Epithelial cell of proximal tubule (primary cell): ENCODE measurements around the gene UNC13B. TPM values are rescaled to one million over a fixed set of nuclear protein-coding genes. Genes with fewer than 3 reads are reported as not detected.

Experiments used
- DNase-seq: peaks from one replicate; pipeline ENCODE4 v3.0.0-alpha.2; 2011; ENCODE audit warnings: low read depth
- H3K4me3 ChIP-seq: 2 replicates; pipeline ENCODE4 v1.5.1; 2011; ENCODE audit warnings: low read depth, mild to moderate bottlenecking, low read length
- CTCF ChIP-seq: conservative IDR thresholded peaks from 2 replicates; pipeline ENCODE4 v1.5.1; 2012; ENCODE audit warnings: low read depth, mild to moderate bottlenecking, low read length
- total RNA-seq: library from RNA; depleted of rRNA; stranded (reverse); fragments of >200 nt; gene quantifications from 2 replicates; pipeline ENCODE4 v1.2.3, GENCODE V29; 2015

UNC13B gene
- total RNA-seq, 1 donor from 2014 or later, result 19.6 TPM

GRCh38 chr9:35308316-35308715 is 146.5 kb downstream of the UNC13B start:
- TF ChIP-seq CTCF, result no peak
- H3K4me3 ChIP-seq, result no peak overlapping the region
- no peak for DNase-seq

- H3K4me3 ChIP-seq, result no peak overlapping the region
- DNase-seq, result no peak
- TF ChIP-seq CTCF, result no peak
Measured at GRCh38 chr9:35311891-35312639, 150.3 kb downstream of the UNC13B start.

- DNase-seq, result no peak
- no peak overlapping the region for H3K4me3 ChIP-seq
- TF ChIP-seq CTCF, result no peak
Measured at GRCh38 chr9:35313460-35313859, 151.7 kb downstream of the UNC13B start.

- H3K4me3 ChIP-seq, result no peak overlapping the region
- DNase-seq, result no peak
- no peak for TF ChIP-seq CTCF
Measured at GRCh38 chr9:35313916-35314315, 152.1 kb downstream of the UNC13B start.

GRCh38 chr9:35318741-35319140 is 156.9 kb downstream of the UNC13B start:
- DNase-seq, result no peak
- H3K4me3 ChIP-seq, result no peak overlapping the region
- no peak for TF ChIP-seq CTCF

GRCh38 chr9:35322075-35322885 is 160.5 kb downstream of the UNC13B start:
- TF ChIP-seq CTCF, result no peak
- H3K4me3 ChIP-seq, result no peak overlapping the region
- no peak for DNase-seq
